Measurements from ENCODE around the gene PDLIM3.
A peak's percentile ranks its signal among the peaks of the same experiment; 100 is the strongest.

The PDLIM3 gene

DNA sequence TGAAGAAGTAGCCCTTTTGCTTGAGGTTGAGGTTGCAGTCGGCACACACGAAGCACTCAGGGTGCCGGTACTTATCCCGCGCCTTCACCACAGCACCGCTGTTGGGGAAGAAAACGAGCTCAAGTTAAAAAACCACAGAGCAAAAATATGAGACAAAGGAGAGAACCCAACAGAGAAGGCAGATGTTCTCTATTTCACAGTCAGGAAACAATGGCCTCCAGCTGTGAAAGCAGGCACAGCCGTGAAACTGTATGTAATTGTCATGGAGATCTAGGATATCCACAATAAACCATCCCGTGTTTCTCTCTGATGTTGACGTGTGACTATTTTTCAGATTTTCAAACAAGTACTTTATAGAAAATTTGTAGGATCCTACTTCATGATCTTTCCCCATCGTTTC is 32.9 kb downstream of the PDLIM3 start:
- Mint-ChIP-seq H3K27ac (no peak overlapping the region), H3K4me1 (ENCODE audit: low read depth in 2 of 2) (no peaks in the 10 kb centered on the region), H3K36me3 (ENCODE audit: insufficient read depth) (no peaks in the 10 kb centered on the region), H3K27me3 (peaks cover 36 to 65% of the 10 kb centered on the region in 2 donors), H3K9me3 (peaks cover 1 to 9% of the 10 kb centered on the region in 2 donors), H3K4me3 (no peak overlapping the region)
- DNase-seq (no peak), ATAC-seq (replicated peaks) (no peak)

DNA sequence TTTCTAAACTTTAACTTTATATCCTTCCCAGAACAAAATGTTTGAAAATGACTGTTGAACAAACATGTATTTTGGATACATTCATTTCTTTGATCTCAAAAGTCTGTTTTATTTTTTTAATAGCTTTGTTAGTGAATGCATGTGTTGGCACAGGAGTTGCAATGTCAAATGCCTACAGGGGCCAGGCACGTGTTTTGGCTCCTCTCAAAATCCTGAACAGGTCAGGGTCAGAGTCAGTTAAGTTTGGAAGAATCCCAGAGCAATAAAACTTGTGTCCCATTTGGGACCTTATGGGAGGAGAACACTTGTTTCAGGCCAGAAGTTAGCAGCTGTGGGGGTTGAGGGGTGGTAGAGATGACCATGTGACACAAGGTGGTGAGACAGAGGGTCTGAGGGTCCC is 34.7 kb downstream of the PDLIM3 start:
- H3K27ac Mint-ChIP-seq: no peak overlapping the region
- no peaks in the 10 kb centered on the region for H3K36me3 Mint-ChIP-seq (ENCODE audit: insufficient read depth)
- no peak for ATAC-seq (replicated peaks)
- no peak for DNase-seq
- H3K4me1 Mint-ChIP-seq (ENCODE audit: low read depth in 2 of 2): no peaks in the 10 kb centered on the region
- H3K4me3 Mint-ChIP-seq: no peak overlapping the region
- peaks cover 1 to 9% of the 10 kb centered on the region in 2 donors for H3K9me3 Mint-ChIP-seq
- peaks cover 26 to 60% of the 10 kb centered on the region in 2 donors for H3K27me3 Mint-ChIP-seq

DNA sequence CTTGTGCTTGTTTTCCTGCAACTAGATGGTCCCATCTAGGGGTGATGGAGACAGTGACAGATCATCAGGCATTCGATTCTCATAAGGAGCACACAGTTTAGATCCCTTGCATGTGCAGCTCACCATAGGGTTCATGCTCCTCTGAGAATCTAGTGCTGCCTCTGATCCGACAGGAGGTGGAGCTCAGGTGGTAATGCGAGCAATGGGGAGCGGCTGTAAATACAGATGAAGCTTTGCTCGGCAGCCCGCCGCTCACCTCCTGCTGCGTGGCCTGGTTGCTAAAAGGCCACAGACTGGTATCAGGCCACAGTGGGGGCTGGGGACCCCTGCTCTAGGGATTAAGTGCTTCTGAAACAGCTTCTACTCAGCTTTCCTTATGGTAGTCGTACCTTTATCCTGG is 35.3 kb downstream of the PDLIM3 start:
- ATAC-seq (replicated peaks): no peak
- no peak overlapping the region for H3K27ac Mint-ChIP-seq
- peaks cover 1 to 9% of the 10 kb centered on the region in 2 donors for H3K9me3 Mint-ChIP-seq
- no peak for DNase-seq
- no peaks in the 10 kb centered on the region for H3K36me3 Mint-ChIP-seq (ENCODE audit: insufficient read depth)
- peaks cover 25 to 60% of the 10 kb centered on the region in 2 donors for H3K27me3 Mint-ChIP-seq
- H3K4me1 Mint-ChIP-seq (ENCODE audit: low read depth in 2 of 2): no peaks in the 10 kb centered on the region
- no peak overlapping the region for H3K4me3 Mint-ChIP-seq

DNA sequence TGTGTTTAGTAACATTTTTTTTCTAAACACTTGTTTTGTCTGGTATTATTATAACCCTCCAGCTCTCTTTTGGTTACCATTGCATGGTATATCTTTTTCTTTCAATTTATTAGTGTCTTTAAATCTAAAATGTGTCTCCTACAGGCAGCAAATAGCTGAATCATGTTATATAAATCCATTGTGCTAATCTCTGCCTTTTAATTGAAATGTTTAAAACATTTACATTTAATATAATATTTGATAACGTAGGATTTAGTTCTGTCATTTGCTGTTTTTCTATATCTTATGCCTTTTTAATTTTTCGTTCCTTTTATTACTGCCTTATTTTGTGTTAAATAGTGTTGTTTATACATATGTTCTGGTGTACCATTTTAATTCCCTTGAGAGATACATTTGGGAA is 46.7 kb downstream of the PDLIM3 start:
- Mint-ChIP-seq H3K36me3 (ENCODE audit: insufficient read depth) (no peaks in the 10 kb centered on the region), H3K4me1 (ENCODE audit: low read depth in 2 of 2) (peaks cover 0 to 3% of the 10 kb centered on the region in 2 donors), H3K9me3 (peaks cover 5 to 10% of the 10 kb centered on the region in 2 donors), H3K27me3 (peaks cover 28 to 46% of the 10 kb centered on the region in 2 donors), H3K27ac (no peak overlapping the region), H3K4me3 (no peak overlapping the region)
- DNase-seq: no peak
- no peak for ATAC-seq (replicated peaks)

DNA sequence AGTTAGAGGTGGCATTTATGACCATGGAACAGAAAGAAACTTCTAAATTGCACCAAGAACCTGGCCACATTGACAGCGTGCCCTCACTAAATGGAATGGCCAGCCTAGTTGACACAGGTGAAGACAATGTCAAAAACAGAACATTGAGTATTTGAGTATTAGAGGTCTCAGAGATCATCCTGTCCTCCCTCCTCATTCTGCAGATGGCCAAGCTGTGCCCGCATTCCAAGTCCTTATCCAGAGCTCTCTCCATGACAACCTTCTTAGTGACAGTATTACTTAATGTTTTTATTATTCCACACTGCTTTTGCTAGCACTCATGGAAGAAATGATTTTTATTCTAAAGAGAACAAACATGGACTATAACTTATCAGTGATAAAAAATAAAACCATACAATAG is 53.9 kb downstream of the PDLIM3 start:
- Mint-ChIP-seq H3K27ac (no peak overlapping the region), H3K4me1 (ENCODE audit: low read depth in 2 of 2) (no peaks in the 10 kb centered on the region), H3K9me3 (no peaks in the 10 kb centered on the region), H3K27me3 (peaks cover 50 to 69% of the 10 kb centered on the region in 2 donors), H3K36me3 (ENCODE audit: insufficient read depth) (no peaks in the 10 kb centered on the region), H3K4me3 (no peak overlapping the region)
- no peak for DNase-seq
- no peak for ATAC-seq (replicated peaks)

DNA sequence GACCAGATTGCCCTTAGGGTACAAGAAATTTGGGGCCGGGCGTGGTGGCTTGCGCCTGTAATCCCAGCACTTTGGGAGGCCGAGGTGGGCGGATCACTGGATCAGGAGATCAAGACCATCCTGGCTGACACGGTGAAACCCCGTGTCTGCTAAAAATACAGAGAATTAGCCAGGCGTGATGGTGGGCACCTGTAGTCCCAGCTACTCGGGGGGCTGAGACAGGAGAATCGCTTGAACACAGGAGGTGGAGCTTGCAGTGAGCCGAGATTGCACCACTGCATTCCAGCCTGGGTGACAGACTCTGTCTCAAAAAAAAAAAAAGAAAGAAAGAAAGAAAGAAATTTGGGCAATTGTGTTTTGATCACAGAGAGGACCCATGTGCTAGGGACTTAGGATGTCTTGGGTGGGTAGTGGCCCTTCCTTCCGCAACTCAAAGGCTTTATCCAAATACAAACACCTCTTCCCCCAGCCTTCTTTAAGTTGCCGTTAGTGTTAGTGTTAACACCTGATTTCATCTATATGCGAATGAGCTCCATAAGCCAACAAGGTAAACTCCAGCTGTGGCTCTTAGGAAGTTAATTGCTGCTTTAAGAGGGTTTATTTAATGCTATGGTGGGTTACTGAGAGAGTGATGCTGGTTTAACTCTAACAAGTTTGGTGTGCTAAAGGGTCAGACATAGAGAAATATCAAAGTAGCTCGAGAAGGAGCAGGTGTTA is 55.1 kb downstream of the PDLIM3 start:
- DNase-seq (no peak), ATAC-seq (replicated peaks) (no peak)
- Mint-ChIP-seq H3K27me3 (peaks cover 43 to 59% of the 10 kb centered on the region in 2 donors), H3K27ac (no peak overlapping the region), H3K36me3 (ENCODE audit: insufficient read depth) (no peaks in the 10 kb centered on the region), H3K9me3 (no peaks in the 10 kb centered on the region), H3K4me1 (ENCODE audit: low read depth in 2 of 2) (no peaks in the 10 kb centered on the region), H3K4me3 (no peak overlapping the region)

DNA sequence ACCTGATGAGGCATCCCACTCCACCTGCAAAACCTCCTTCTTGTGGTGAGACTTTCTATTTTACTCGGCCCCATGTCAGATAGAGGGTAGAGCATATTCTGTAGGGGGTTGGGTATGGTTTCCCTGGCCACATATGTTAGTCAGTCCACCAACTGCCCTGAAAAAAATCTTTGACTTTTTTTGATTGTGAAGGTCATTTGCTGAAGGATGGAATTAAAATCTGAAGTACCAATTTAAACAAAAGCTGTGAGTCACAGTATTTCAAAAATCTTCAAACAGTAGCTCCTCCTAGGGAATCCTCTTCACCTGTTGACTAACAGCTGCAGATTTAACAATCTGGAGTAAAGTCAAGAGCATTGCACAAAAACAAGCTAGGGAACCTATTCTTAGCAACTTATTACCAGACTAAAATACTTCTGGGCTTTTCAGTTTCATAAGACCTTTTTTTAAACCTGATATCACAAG is 55.8 kb downstream of the PDLIM3 start:
- ATAC-seq (replicated peaks): no peak

DNA sequence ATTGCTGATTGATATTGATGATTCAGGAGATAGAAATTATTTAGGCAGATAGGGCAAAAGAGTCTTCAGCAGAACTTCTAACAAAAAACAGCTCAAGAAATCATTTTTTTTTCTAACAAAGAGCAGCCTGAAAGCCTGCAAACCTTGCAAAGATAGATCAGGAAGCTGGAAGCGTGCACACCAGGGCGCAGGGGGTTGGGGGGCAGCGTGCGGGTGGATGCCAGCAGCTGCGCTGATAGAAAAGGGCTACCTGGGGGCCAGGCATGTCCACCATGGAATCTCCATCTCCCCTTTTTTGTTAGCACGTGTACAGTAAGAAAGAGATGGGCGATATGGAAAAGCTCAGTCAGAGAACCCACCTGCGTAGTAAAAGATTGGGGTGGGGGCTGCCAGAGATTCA is 62.1 kb downstream of the PDLIM3 start:
- Mint-ChIP-seq H3K9me3 (no peaks in the 10 kb centered on the region), H3K27me3 (peaks cover 16 to 20% of the 10 kb centered on the region in 2 donors), H3K4me1 (ENCODE audit: low read depth in 2 of 2) (peaks cover 14 to 15% of the 10 kb centered on the region in 2 donors), H3K36me3 (ENCODE audit: insufficient read depth) (peaks cover 3% of the 10 kb centered on the region), H3K4me3 (no peak overlapping the region), H3K27ac (no peak overlapping the region)
- ATAC-seq (replicated peaks) (no peak), DNase-seq (no peak)

More for the DNA sequence above, 55.8 kb downstream of the PDLIM3 start:
- H3K9me3 Mint-ChIP-seq: no peaks in the 10 kb centered on the region
- no peak overlapping the region for H3K4me3 Mint-ChIP-seq
- no peaks in the 10 kb centered on the region for H3K4me1 Mint-ChIP-seq (ENCODE audit: low read depth in 2 of 2)
- DNase-seq: no peak
- peaks cover 43 to 59% of the 10 kb centered on the region in 2 donors for H3K27me3 Mint-ChIP-seq
- H3K36me3 Mint-ChIP-seq (ENCODE audit: insufficient read depth): no peaks in the 10 kb centered on the region
- H3K27ac Mint-ChIP-seq: no peak overlapping the region

DNA sequence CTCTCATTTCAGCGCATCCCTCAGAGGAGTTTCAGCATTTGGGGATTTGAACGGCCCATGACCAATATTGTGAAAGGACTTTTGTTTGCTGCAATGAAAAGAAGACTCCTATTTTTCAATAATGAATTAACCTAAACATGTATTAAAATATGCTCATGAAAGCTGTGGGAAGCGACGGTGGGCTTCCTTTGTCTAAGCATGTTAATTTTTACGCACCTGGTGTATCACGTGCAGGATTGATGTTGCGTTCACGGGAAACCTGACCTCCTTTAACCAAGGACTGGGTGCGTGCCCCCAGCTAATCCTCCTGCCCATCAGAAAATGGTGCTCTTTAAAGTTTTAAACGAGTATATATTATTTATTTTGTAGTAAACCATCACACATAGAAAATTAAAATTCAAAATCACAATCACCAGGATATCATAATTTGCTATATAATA is 63.2 kb downstream of the PDLIM3 start:
- Mint-ChIP-seq H3K27ac (peak overlapping the region in 1 of 2 donors; percentile 81), H3K9me3 (no peaks in the 10 kb centered on the region), H3K4me1 (ENCODE audit: low read depth in 2 of 2) (peaks cover 14 to 15% of the 10 kb centered on the region in 2 donors), H3K4me3 (peak overlapping the region; percentile 88 to 93), H3K36me3 (ENCODE audit: insufficient read depth) (peaks cover 3% of the 10 kb centered on the region), H3K27me3 (peaks cover 6 to 8% of the 10 kb centered on the region in 2 donors)
- DNase-seq: no peak
- ATAC-seq (replicated peaks): no peak

DNA sequence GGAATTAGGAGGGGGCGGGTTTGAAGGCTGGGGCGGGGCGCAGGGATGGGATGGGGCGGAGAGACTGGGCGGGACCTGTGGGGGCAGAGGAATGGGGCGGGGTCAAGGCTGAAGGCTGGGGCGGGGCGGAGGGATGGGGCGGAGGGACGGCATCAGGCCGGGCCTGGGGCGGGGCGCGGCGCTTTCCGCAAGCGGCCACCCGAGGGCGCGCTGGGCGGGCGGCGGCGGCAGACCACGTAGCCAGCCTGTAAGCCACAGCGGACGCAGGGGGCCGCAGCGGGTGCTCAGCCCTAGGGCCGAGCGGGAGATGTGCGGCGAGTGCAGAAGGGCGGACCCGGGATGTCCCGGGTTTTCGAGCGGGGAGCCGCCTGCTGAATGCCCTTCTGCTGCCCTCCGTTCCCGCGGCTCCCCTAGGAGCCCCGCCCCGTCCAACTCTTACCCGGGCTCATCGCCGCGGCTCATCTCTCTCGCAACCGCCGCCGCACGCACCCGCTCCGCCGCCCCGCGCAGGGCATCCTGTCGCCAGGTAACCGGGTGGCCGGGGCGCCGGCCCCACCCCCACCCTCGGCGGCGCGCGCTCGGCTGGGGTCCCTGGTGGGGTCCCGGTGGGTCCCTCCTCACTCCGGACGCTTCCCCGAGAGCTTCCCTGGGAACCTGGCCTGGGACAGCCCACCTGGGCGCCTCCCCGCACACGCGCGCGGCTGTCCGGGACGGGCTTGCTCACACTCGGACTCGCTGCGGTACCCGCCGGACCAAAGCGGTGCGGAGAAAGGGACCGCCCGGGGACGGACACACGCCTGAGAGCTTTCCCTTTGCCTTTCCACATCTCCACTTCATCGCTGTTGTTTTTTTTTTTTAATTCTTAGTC is 63.8 kb downstream of the PDLIM3 start, which contains the start of gene CCDC110:
Gene CCDC110 (minus strand): TSS at position 499 of the 868 bp plus-strand sequence. CDS start 50 bp downstream, at position 449.
- peaks cover 14 to 15% of the 10 kb centered on the region in 2 donors for H3K4me1 Mint-ChIP-seq (ENCODE audit: low read depth in 2 of 2)
- peak within 1 kb of the TSS; percentile 88 to 93 for H3K4me3 Mint-ChIP-seq
- ATAC-seq (replicated peaks) (peak; percentile 82), DNase-seq (peak; percentile 77 to 81 (median 79))
- no peaks in the 10 kb centered on the region for H3K9me3 Mint-ChIP-seq
- peaks cover 0 to 2% of the 10 kb centered on the region in 2 donors for H3K27me3 Mint-ChIP-seq
- H3K27ac Mint-ChIP-seq: peak within 1 kb of the TSS; percentile 44 to 81
- peaks cover 3% of the 10 kb centered on the region for H3K36me3 Mint-ChIP-seq (ENCODE audit: insufficient read depth)

DNA sequence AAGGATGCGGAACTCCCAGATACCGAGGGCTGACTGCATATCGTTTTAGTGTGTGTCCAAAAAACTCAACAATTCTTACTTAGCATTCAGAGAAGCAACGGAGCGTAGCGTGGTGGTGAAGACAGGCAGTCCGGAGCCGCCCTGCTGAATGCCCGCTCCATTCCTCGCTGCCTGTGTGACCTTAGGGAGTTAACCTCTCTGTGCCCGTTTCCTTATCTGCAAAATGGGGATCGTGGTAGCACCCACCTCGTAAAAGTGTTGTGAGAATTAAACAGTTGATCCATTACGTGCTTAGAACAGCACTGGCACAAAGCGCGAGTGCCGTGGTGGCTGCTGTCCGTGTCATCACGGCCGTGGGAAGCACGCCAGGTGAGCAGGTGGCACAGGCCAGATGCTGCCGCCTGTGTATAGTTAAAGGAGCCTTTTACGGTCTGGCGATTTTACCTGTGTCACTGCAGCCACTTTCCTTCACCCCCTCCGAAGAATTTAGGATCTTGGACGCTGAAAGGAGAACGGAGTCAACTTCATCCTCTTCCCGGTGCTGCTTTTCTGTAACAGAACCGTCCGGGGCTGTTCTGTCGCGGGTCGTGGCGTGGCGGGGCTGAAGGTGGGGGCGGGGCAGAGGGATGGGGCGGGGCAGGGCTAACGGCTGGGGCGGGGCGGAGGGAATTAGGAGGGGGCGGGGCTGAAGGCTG is 64.7 kb downstream of the PDLIM3 start:
- Mint-ChIP-seq H3K9me3 (no peaks in the 10 kb centered on the region), H3K27me3 (peaks cover 0 to 4% of the 10 kb centered on the region in 2 donors), H3K27ac (peak overlapping the region; percentile 44 to 60), H3K4me1 (ENCODE audit: low read depth in 2 of 2) (peaks cover 14 to 15% of the 10 kb centered on the region in 2 donors), H3K36me3 (ENCODE audit: insufficient read depth) (peaks cover 6% of the 10 kb centered on the region), H3K4me3 (peak overlapping the region; percentile 88 to 93)
- ATAC-seq (replicated peaks) (peak; percentile 39), DNase-seq (peak; percentile 41 to 48 (median 47))

DNA sequence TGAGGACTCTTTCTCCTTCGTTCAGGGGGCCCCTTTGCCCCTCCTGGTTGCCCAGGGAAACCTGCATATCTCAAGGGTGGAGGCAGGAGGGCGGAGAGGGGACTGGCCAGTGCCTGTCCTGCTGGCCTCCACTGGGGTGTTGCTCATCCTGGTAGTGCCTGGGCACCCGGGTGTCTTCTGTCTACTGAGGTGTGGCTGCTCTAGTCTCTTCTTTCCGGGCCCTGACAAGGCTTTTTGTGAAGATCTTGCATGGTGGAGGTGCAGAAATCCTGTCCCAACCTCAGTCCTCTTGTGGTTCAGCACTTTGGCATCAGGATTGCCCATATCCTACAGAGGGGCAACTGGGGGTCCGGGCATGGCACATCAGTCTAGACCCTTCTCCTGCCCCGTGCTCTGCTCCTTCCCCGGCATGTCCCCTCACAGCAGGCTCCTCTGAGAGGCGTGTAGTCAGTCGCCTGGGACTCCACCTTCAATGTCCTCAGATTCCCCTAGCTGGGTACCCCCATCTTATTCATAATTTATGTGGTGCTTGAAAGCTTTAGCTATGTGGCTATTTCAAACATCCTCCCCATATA is 65.6 kb downstream of the PDLIM3 start:
- no peak for ATAC-seq (replicated peaks)
- H3K4me1 Mint-ChIP-seq (ENCODE audit: low read depth in 2 of 2): peaks cover 14 to 15% of the 10 kb centered on the region in 2 donors
- peak overlapping the region in 1 of 2 donors; percentile 59 for H3K27ac Mint-ChIP-seq
- H3K36me3 Mint-ChIP-seq (ENCODE audit: insufficient read depth): peaks cover 6% of the 10 kb centered on the region
- no peak overlapping the region for H3K4me3 Mint-ChIP-seq
- no peak for DNase-seq
- H3K27me3 Mint-ChIP-seq: peaks cover 0 to 10% of the 10 kb centered on the region in 2 donors
- no peaks in the 10 kb centered on the region for H3K9me3 Mint-ChIP-seq

DNA sequence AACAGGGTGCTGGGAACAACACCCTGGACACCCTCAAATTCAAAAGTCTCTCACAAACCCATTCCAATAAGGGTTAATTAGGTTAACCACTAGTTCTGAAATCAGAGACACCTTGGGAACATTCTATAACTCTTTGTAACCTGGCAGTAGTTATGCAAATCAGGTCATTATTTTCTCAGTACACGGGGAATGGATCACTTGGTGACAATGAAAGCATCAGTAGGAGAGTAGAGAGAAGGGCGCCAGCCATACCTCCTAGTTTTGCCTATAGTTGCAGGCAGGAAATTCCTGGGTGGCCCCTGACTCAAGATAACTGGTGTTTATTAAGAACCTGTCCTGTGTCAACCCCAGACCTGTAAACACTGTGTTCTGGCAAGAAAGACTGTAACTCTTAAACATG is 66.3 kb downstream of the PDLIM3 start:
- peaks cover 6% of the 10 kb centered on the region for H3K36me3 Mint-ChIP-seq (ENCODE audit: insufficient read depth)
- H3K4me1 Mint-ChIP-seq (ENCODE audit: low read depth in 2 of 2): peaks cover 14 to 15% of the 10 kb centered on the region in 2 donors
- no peak for DNase-seq
- H3K27ac Mint-ChIP-seq: peak overlapping the region in 1 of 2 donors; percentile 59
- H3K4me3 Mint-ChIP-seq: no peak overlapping the region
- no peaks in the 10 kb centered on the region for H3K9me3 Mint-ChIP-seq
- peaks cover 0 to 10% of the 10 kb centered on the region in 2 donors for H3K27me3 Mint-ChIP-seq
- ATAC-seq (replicated peaks): no peak
